ENCODE results near the gene RBM46. TPM values are rescaled to one million over a fixed set of nuclear protein-coding genes. Genes with fewer than 3 reads are reported as not detected.

RBM46 gene, protein sequence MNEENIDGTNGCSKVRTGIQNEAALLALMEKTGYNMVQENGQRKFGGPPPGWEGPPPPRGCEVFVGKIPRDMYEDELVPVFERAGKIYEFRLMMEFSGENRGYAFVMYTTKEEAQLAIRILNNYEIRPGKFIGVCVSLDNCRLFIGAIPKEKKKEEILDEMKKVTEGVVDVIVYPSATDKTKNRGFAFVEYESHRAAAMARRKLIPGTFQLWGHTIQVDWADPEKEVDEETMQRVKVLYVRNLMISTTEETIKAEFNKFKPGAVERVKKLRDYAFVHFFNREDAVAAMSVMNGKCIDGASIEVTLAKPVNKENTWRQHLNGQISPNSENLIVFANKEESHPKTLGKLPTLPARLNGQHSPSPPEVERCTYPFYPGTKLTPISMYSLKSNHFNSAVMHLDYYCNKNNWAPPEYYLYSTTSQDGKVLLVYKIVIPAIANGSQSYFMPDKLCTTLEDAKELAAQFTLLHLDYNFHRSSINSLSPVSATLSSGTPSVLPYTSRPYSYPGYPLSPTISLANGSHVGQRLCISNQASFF
- total RNA-seq: under 0.01 TPM in 1 of 2 replicates, not detected in the other

DNA sequence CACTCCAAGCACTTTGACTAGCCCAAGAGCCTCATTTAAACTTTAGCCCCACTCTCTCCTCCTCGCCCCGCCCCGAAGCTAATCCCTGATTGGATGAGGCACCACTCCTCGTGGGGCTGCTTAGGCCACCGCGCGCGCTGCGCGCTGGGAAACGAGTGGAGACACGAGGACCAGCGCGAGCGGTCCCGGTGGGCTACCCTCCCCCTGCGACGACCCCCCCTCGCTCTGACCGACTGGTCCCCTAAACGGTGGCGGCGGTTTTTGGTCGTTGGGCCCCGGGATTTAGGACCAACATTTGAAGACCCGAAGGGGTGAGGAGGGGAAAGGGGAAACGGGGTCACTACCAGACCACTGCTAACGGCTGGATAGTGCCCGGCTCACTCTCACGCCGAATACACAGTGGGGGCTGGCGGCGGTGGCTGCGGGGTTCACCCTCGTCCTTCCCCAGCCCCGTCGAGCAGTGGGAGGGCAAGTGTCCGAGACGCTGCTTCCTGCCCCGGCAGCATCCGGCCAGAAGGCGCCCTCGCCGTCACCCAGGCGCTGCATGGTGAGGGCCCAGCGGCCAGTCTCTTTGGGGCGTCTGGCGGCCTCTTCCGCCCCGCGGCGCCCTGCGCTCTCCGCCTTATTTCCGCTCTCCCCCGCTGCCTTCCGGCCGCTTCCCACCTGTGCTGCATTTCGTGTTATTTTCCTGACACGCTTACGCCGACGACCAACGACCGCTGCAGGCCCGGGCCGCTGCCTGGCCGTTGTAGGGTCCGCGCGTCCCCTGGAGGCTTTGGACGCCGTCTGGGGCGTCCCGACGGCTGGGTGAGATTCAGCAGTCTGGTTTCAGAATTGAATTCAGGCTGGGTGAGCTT, at the start of gene RBM46:
RBM46 (plus strand) TSS at position 147 of the 857 bp plus-strand sequence. CDS start 15,481 bp downstream, outside the sequence.

DNA sequence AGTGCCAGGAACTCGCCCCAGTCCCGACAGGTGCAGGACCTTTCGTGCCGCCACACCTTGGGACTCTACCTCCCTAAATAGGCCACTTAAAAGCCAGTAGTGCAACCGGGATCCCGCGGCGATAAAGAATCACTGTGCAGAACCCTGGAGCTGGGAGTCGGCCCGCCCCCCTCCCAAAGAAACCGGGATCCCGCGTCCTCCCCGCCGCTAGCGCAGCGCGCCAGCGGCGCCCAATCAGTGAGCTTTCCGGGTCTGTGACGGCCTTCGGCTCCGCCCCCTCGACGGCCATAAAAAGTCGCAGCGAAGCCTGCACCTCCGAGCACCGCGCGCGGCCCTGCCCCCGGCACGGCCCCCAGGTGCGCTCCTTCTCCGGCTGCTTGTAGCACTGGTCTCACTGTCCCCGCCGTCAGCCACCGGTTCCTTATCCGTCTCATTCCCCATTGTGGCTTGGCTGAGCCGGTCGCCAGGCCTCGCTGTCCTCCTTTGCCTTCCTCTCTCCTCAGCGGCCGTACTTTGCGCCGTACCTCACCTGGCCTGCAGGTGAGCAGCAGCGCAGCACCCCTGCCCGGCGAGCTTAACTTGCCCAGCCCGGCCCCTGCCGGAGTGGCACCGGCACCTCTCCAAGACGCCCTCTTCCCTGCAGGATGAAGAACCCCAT, 37.3 kb upstream of the RBM46 start, which contains the start of gene LRAT:
LRAT (plus strand) TSS at position 318 of the 658 bp plus-strand sequence; CDS start at position 645, 327 bp downstream.

Other genes starting within 250 kb of the RBM46 start
- 67.5 and 97.6 TPM in 2 replicates for gene PLRG1, start 230.9 kb upstream of the RBM46 start, total RNA-seq
- gene FGB, start 218.3 kb upstream of the RBM46 start, total RNA-seq: not detected in 2 replicates
- not detected in 2 replicates for gene FGA, start 190.5 kb upstream of the RBM46 start, total RNA-seq
- not detected in 2 replicates for gene FGG, start 168.6 kb upstream of the RBM46 start, total RNA-seq
- 0.17 and 0.47 TPM in 2 replicates for gene LRAT, start 37.3 kb upstream of the RBM46 start, total RNA-seq

All from bronchial smooth muscle cell (primary cell).